GM23248 (cell line): ENCODE measurements around the gene MTMR4.

ENCODE experiments used
- EZH2 ChIP-seq: fragments of 200-600 bp; sonication (generic); IDR thresholded peaks from 2 replicates; pipeline ENCODE4 v1.6.1; 2018; ENCODE audit warnings: antibody characterized with exemption, mild to moderate bottlenecking; ENCODE audit not compliant: insufficient read depth, poor library complexity, severe bottlenecking
- EZH2phosphoT487 ChIP-seq: fragments of 200-600 bp; sonication (generic); IDR thresholded peaks from 2 replicates; pipeline ENCODE4 v1.6.1; 2018; ENCODE audit warnings: antibody characterized with exemption, moderate library complexity, mild to moderate bottlenecking, low read depth; ENCODE audit not compliant: insufficient read depth

DNA sequence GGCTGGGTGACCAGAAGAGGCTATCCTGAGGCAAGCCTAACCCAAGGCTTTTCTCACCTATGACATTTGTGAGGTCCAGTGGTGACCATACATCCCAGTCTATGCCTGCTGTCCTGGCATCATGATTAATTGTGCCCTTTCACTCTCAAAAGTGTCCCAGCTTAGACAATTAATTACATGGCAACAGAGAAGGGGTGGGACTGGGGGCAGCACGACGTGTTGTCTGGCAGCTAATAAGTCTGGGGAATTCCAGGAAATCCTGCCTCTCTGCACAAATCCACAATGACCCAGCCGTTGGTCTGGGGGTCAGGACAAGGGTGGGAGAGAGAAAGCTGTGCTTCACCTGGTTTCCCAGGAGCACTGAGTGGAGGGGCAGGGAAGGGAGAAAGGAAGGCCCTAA lies 14.0 kb upstream of the MTMR4 start:
- TF ChIP-seq EZH2phosphoT487 = no peak
- TF ChIP-seq EZH2 = no peak
